Right atrium auricular region (tissue), 2 donors: ENCODE data around the gene SCN4B. TPM values are rescaled to one million over a fixed set of nuclear protein-coding genes. Genes with fewer than 3 reads are reported as not detected.

Source experiments
- DNase-seq: peaks from one replicate; pipeline ENCODE4 v3.0.0-alpha.2; 2019; ENCODE audit warnings: low spot score
- H3K27ac ChIP-seq, 2 donors: fragments of 200-600 bp; sonication (generic); 1 replicate in 1 of 2; 2 replicates in 1 of 2; pipeline ENCODE4 v1.5.1; 2016 to 2019
- H3K27me3 ChIP-seq, 2 donors: fragments of 200-600 bp; sonication (generic); one replicate each; pipeline versions ENCODE4 v1.5.1 to v1.6.0; 2017 to 2019
- H3K36me3 ChIP-seq: fragments of 200-600 bp; sonication (generic); one replicate; pipeline ENCODE4 v1.5.1; 2016
- H3K4me1 ChIP-seq, 2 donors: fragments of 200-600 bp; sonication (generic); one replicate each; pipeline versions ENCODE4 v1.5.1 to v1.6.0; 2017 to 2019
- H3K4me3 ChIP-seq, 2 donors: fragments of 200-600 bp; sonication (generic); 1 replicate in 1 of 2; 2 replicates in 1 of 2; pipeline ENCODE4 v1.5.1; 2017 to 2019; ENCODE audit warnings: mild to moderate bottlenecking in 1 of 2, moderate library complexity in 1 of 2
- H3K9me3 ChIP-seq, 2 donors: fragments of 200-600 bp; sonication (generic); one replicate each; pipeline ENCODE4 v1.5.1; 2019
- total RNA-seq, 2 donors: library from RNA; depleted of rRNA; stranded (reverse); fragments of >200 nt; gene quantifications; one replicate each; pipeline ENCODE4 v1.1.0, GENCODE V29; 2016
- TF ChIP-seq, protein P1 (sequence below), 2 donors: fragments of 200-600 bp; sonication (generic); IDR thresholded peaks; one replicate each; pipeline ENCODE4 v1.5.1; 2019; ENCODE audit warnings: antibody characterized with exemption in 2 of 2

Gene SCN4B
- total RNA-seq, 2 donors from 2014 or later, result 2.5 to 11.8 TPM

GRCh38 chr11:118117790-118118601 is 34.6 kb downstream of the SCN4B start:
- Histone ChIP-seq H3K4me1 (peaks cover 0 to 17% of the 10 kb centered on the region in 2 donors), H3K9me3 (no peaks in the 10 kb centered on the region), H3K27me3 (no peaks in the 10 kb centered on the region), H3K27ac (peak overlapping the region; percentile 8 to 19), H3K4me3 (no peak overlapping the region), H3K36me3 (no peaks in the 10 kb centered on the region)
- no peak for DNase-seq
- TF ChIP-seq, protein P1, sequence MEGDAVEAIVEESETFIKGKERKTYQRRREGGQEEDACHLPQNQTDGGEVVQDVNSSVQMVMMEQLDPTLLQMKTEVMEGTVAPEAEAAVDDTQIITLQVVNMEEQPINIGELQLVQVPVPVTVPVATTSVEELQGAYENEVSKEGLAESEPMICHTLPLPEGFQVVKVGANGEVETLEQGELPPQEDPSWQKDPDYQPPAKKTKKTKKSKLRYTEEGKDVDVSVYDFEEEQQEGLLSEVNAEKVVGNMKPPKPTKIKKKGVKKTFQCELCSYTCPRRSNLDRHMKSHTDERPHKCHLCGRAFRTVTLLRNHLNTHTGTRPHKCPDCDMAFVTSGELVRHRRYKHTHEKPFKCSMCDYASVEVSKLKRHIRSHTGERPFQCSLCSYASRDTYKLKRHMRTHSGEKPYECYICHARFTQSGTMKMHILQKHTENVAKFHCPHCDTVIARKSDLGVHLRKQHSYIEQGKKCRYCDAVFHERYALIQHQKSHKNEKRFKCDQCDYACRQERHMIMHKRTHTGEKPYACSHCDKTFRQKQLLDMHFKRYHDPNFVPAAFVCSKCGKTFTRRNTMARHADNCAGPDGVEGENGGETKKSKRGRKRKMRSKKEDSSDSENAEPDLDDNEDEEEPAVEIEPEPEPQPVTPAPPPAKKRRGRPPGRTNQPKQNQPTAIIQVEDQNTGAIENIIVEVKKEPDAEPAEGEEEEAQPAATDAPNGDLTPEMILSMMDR (IDR thresholded peaks at IDR 0.05), result no peak

- Histone ChIP-seq H3K4me3 (no peak overlapping the region), H3K27me3 (no peaks in the 10 kb centered on the region), H3K36me3 (no peaks in the 10 kb centered on the region), H3K27ac (no peak overlapping the region), H3K4me1 (peaks cover 0 to 17% of the 10 kb centered on the region in 2 donors), H3K9me3 (no peaks in the 10 kb centered on the region)
- TF ChIP-seq, protein P1 (IDR thresholded peaks at IDR 0.05), result no peak
- DNase-seq, result no peak
These were observed 37.6 kb downstream of the SCN4B start for GRCh38 chr11:118115048-118115447.

- Histone ChIP-seq H3K27ac (no peak overlapping the region), H3K9me3 (no peaks in the 10 kb centered on the region), H3K4me3 (no peak overlapping the region), H3K36me3 (no peaks in the 10 kb centered on the region), H3K27me3 (no peaks in the 10 kb centered on the region), H3K4me1 (peaks cover 0 to 17% of the 10 kb centered on the region in 2 donors)
- TF ChIP-seq, protein P1 (IDR thresholded peaks at IDR 0.05), result no peak
- no peak for DNase-seq
These were observed 38.4 kb downstream of the SCN4B start for GRCh38 chr11:118114266-118114665.

DNA sequence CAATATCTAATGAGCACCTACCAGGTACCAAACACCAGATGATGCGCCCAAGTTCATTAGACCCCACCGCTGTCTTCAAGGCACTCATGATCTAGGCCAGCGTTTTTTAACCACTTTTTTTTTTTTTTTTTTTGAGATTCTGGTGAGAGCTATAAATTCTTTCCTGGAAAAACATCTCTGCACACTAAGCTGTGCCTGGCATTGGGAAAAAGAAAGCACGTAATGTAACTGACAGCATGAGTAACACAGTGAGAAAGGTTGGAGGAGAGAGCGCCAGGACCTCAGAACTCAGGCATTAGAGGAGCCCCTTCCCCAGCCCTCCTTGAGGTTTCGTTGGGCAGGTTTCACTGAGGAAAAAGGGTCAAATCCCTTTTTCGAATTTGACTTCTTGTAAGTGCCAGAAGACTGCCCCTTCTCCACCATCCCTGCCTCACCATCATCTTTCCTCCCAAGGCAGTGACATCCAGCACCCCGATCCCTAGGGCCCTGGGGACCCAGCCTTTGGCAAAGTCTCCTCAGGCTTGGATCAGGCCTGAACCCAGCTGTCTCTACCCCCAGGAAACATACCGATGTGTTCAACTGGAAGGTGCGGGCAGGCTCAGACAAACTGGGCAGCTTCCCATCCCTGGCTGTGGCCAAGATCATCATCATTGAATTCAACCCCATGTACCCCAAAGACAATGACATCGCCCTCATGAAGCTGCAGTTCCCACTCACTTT is 39.8 kb downstream of the SCN4B start:
- no peak for DNase-seq
- H3K27ac ChIP-seq, result no peak overlapping the region
- no peaks in the 10 kb centered on the region for H3K9me3 ChIP-seq
- no peak overlapping the region for H3K4me3 ChIP-seq
- TF ChIP-seq, protein P1 (IDR thresholded peaks at IDR 0.05), result no peak
- H3K27me3 ChIP-seq, result no peaks in the 10 kb centered on the region
- peaks cover 0 to 8% of the 10 kb centered on the region in 2 donors for H3K4me1 ChIP-seq
- no peaks in the 10 kb centered on the region for H3K36me3 ChIP-seq

GRCh38 chr11:118111744-118112035 is 40.9 kb downstream of the SCN4B start:
- H3K9me3 ChIP-seq, result no peaks in the 10 kb centered on the region
- no peaks in the 10 kb centered on the region for H3K27me3 ChIP-seq
- TF ChIP-seq, protein P1 (IDR thresholded peaks at IDR 0.05), result no peak
- H3K36me3 ChIP-seq, result no peaks in the 10 kb centered on the region
- DNase-seq, result no peak
- no peak overlapping the region for H3K27ac ChIP-seq
- H3K4me1 ChIP-seq, result no peaks in the 10 kb centered on the region
- no peak overlapping the region for H3K4me3 ChIP-seq
